HEK293 (cell line): ENCODE results near the gene HOXB7.

ENCODE experiments used
- KLF10 ChIP-seq: fragments of 450-650 bp; IDR thresholded peaks from 2 replicates; pipeline ENCODE4 v1.5.1; 2018; ENCODE audit warnings: missing biosample characterization, mild to moderate bottlenecking, missing genetic modification characterization
- KLF16 ChIP-seq: fragments of 450-650 bp; formaldehyde crosslinking; IDR thresholded peaks from 2 replicates; pipeline ENCODE4 v1.5.1; 2017; ENCODE audit warnings: missing biosample characterization, missing genetic modification characterization
- KLF9 ChIP-seq: fragments of 450-650 bp; formaldehyde crosslinking; IDR thresholded peaks from 2 replicates; pipeline ENCODE4 v1.5.1; 2016; ENCODE audit warnings: missing biosample characterization, missing genetic modification characterization, low read depth
- PRDM1 ChIP-seq: fragments of 450-650 bp; formaldehyde crosslinking; IDR thresholded peaks from 2 replicates; pipeline ENCODE4; 2016; ENCODE audit warnings: missing biosample characterization, missing genetic modification characterization
- PRDM10 ChIP-seq: fragments of 450-650 bp; formaldehyde crosslinking; IDR thresholded peaks from 2 replicates; pipeline ENCODE4 v1.5.1; 2016; ENCODE audit warnings: missing biosample characterization, missing genetic modification characterization
- REPIN1 ChIP-seq: fragments of 450-650 bp; formaldehyde crosslinking; IDR thresholded peaks from 2 replicates; pipeline ENCODE4 v1.5.1; 2017; ENCODE audit warnings: missing biosample characterization, missing genetic modification characterization, low read depth
- YY1 ChIP-seq: fragments of 450-650 bp; formaldehyde crosslinking; IDR thresholded peaks from 2 replicates; pipeline ENCODE4 v1.5.1; 2018; ENCODE audit warnings: missing biosample characterization, missing genetic modification characterization
- ZBTB48 ChIP-seq: fragments of 450-650 bp; formaldehyde crosslinking; IDR thresholded peaks from 2 replicates; pipeline ENCODE4 v1.5.1; 2016; ENCODE audit warnings: missing biosample characterization, missing genetic modification characterization
- ZNF10 ChIP-seq: fragments of 450-650 bp; formaldehyde crosslinking; IDR thresholded peaks from 2 replicates; pipeline ENCODE4 v1.5.1; 2017; ENCODE audit warnings: missing biosample characterization, missing genetic modification characterization
- ZNF121 ChIP-seq: fragments of 450-650 bp; formaldehyde crosslinking; IDR thresholded peaks from 2 replicates; pipeline ENCODE4 v1.5.1; 2016; ENCODE audit warnings: missing biosample characterization, missing genetic modification characterization
- ZNF138 ChIP-seq: fragments of 450-650 bp; formaldehyde crosslinking; IDR thresholded peaks from 2 replicates; pipeline ENCODE4 v1.5.1; 2016; ENCODE audit warnings: missing biosample characterization, missing genetic modification characterization, borderline replicate concordance
- ZNF16 ChIP-seq: fragments of 450-650 bp; formaldehyde crosslinking; IDR thresholded peaks from 2 replicates; pipeline ENCODE4 v1.5.1; 2016; ENCODE audit warnings: low read depth, missing biosample characterization, missing genetic modification characterization
- ZNF174 ChIP-seq: fragments of 450-650 bp; formaldehyde crosslinking; IDR thresholded peaks from 2 replicates; pipeline ENCODE4 v1.5.0; 2017; ENCODE audit warnings: missing biosample characterization, mild to moderate bottlenecking, missing genetic modification characterization
- ZNF214 ChIP-seq: fragments of 450-650 bp; formaldehyde crosslinking; IDR thresholded peaks from 2 replicates; pipeline ENCODE4 v1.5.1; 2017; ENCODE audit warnings: missing biosample characterization, mild to moderate bottlenecking, missing genetic modification characterization, borderline replicate concordance
- ZNF221 ChIP-seq: fragments of 450-650 bp; formaldehyde crosslinking; IDR thresholded peaks from 2 replicates; pipeline ENCODE4 v1.5.1; 2017; ENCODE audit warnings: missing biosample characterization, missing genetic modification characterization, borderline replicate concordance
- ZNF23 ChIP-seq: fragments of 450-650 bp; formaldehyde crosslinking; IDR thresholded peaks from 2 replicates; pipeline ENCODE4 v1.5.1; 2016; ENCODE audit warnings: missing biosample characterization, missing genetic modification characterization, borderline replicate concordance
- ZNF239 ChIP-seq: fragments of 450-650 bp; formaldehyde crosslinking; IDR thresholded peaks from 2 replicates; pipeline ENCODE4 v1.5.1; 2016; ENCODE audit warnings: missing biosample characterization, missing genetic modification characterization
- ZNF26 ChIP-seq: fragments of 450-650 bp; formaldehyde crosslinking; IDR thresholded peaks from 2 replicates; pipeline ENCODE4 v1.5.1; 2016; ENCODE audit warnings: missing biosample characterization, missing genetic modification characterization
- ZNF292 ChIP-seq: fragments of 450-650 bp; formaldehyde crosslinking; IDR thresholded peaks from 2 replicates; pipeline ENCODE4 v1.5.1; 2016; ENCODE audit warnings: low read depth, missing biosample characterization, missing genetic modification characterization, borderline replicate concordance
- ZNF302 ChIP-seq: fragments of 450-650 bp; formaldehyde crosslinking; IDR thresholded peaks from 2 replicates; pipeline ENCODE4 v1.5.1; 2016; ENCODE audit warnings: missing biosample characterization, missing genetic modification characterization, low read depth
- ZNF335 ChIP-seq: fragments of 450-650 bp; formaldehyde crosslinking; conservative IDR thresholded peaks from 2 replicates; pipeline ENCODE4 v1.5.1; 2016; ENCODE audit warnings: missing biosample characterization, missing genetic modification characterization
- ZNF354C ChIP-seq: fragments of 450-650 bp; formaldehyde crosslinking; IDR thresholded peaks from 2 replicates; pipeline ENCODE4 v1.5.1; 2016; ENCODE audit warnings: missing biosample characterization, missing genetic modification characterization, low read depth, borderline replicate concordance
- ZNF37A ChIP-seq: fragments of 450-650 bp; IDR thresholded peaks from 2 replicates; pipeline ENCODE4 v1.5.1; 2018; ENCODE audit warnings: missing biosample characterization, missing genetic modification characterization
- ZNF404 ChIP-seq: fragments of 450-650 bp; formaldehyde crosslinking; IDR thresholded peaks from 2 replicates; pipeline ENCODE4 v1.5.1; 2017; ENCODE audit warnings: missing biosample characterization, missing genetic modification characterization
- ZNF558 ChIP-seq: fragments of 450-650 bp; formaldehyde crosslinking; IDR thresholded peaks from 2 replicates; pipeline ENCODE4 v1.5.1; 2016; ENCODE audit warnings: missing biosample characterization, missing genetic modification characterization
- ZNF580 ChIP-seq: fragments of 450-650 bp; formaldehyde crosslinking; IDR thresholded peaks from 2 replicates; pipeline ENCODE4 v1.5.1; 2016; ENCODE audit warnings: missing biosample characterization, missing genetic modification characterization
- ZNF596 ChIP-seq: fragments of 450-650 bp; IDR thresholded peaks from 2 replicates; pipeline ENCODE4 v1.5.0; 2018; ENCODE audit warnings: missing biosample characterization, mild to moderate bottlenecking, missing genetic modification characterization, moderate library complexity
- ZNF610 ChIP-seq: fragments of 450-650 bp; formaldehyde crosslinking; IDR thresholded peaks from 2 replicates; pipeline ENCODE4 v1.5.1; 2016; ENCODE audit warnings: missing biosample characterization, missing genetic modification characterization, borderline replicate concordance
- ZNF639 ChIP-seq: fragments of 450-650 bp; formaldehyde crosslinking; IDR thresholded peaks from 2 replicates; pipeline ENCODE4 v1.5.1; 2016; ENCODE audit warnings: missing biosample characterization, missing genetic modification characterization
- ZNF677 ChIP-seq: fragments of 450-650 bp; IDR thresholded peaks from 2 replicates; pipeline ENCODE4 v1.5.0; 2018; ENCODE audit warnings: missing biosample characterization, mild to moderate bottlenecking, missing genetic modification characterization, moderate library complexity
- ZSCAN5A ChIP-seq: fragments of 450-650 bp; formaldehyde crosslinking; IDR thresholded peaks from 2 replicates; pipeline ENCODE4 v1.5.1; 2016; ENCODE audit warnings: missing biosample characterization, missing genetic modification characterization
- ZXDB ChIP-seq: fragments of 450-650 bp; formaldehyde crosslinking; IDR thresholded peaks from 2 replicates; pipeline ENCODE4 v1.5.1; 2016; ENCODE audit warnings: missing biosample characterization, missing genetic modification characterization

The HOXB7 gene

GRCh38 chr17:48619826-48620449, 9.1 kb upstream of the HOXB7 start (continued):
- TF ChIP-seq ZBTB48 (tag by site-specific recombination) (peak; percentile 67), PRDM10 (peak; percentile 63), ZNF610 (tag by site-specific recombination) (0 out of 2 replicates have a peak, but pooled peaks have one; percentile 36), ZNF239 (tag by site-specific recombination) (no peak), KLF10 (tag by site-specific recombination) (no peak), ZNF10 (tag by site-specific recombination) (0 out of 2 replicates have a peak, but pooled peaks have one; percentile 7), KLF16 (tag by site-specific recombination) (no peak), ZNF174 (tag by site-specific recombination) (no peak), YY1 (tag by site-specific recombination) (no peak), REPIN1 (tag by site-specific recombination) (no peak), ZNF23 (tag by site-specific recombination) (no peak), ZNF677 (tag by site-specific recombination) (no peak), ZNF639 (no peak), ZNF26 (tag by site-specific recombination) (no peak), ZNF580 (tag by site-specific recombination) (no peak), ZNF221 (tag by site-specific recombination) (no peak), ZNF37A (no peak), ZSCAN5A (tag by site-specific recombination) (no peak), ZNF138 (tag by site-specific recombination) (no peak), KLF9 (no peak), PRDM1 (tag by site-specific recombination) (peak; percentile 96), ZNF558 (no peak), ZNF302 (tag by site-specific recombination) (no peak), ZNF404 (tag by site-specific recombination) (0 out of 2 replicates have a peak, but pooled peaks have one; percentile 16), ZNF292 (no peak), ZNF596 (0 out of 2 replicates have a peak, but pooled peaks have one; percentile 7), ZNF335 (tag by site-specific recombination) (peak; percentile 43), ZNF354C (tag by site-specific recombination) (no peak), ZNF214 (tag by site-specific recombination) (no peak), ZXDB (tag by site-specific recombination) (no peak; the same call in 1 of the 2 replicates), ZNF121 (tag by site-specific recombination) (peak; percentile 8; the same call in 1 of the 2 replicates), ZNF16 (tag by site-specific recombination) (no peak)
